PFSK-1 (cell line): ENCODE measurements around the gene NCOA3.

Experiments used
- FOXP2 ChIP-seq: optimal IDR thresholded peaks from 2 replicates; pipeline ENCODE3; 2011; ENCODE audit warnings: borderline replicate concordance, control low read depth, inconsistent platforms; ENCODE audit not compliant: insufficient read depth; ENCODE audit errors: extremely low read length, extremely low read depth
- POLR2AphosphoS5 ChIP-seq: IDR thresholded peaks from 2 replicates; pipeline ENCODE4 v1.6.1; 2012; ENCODE audit warnings: low read depth, mild to moderate bottlenecking, control low read depth, low read length, moderate library complexity
- REST ChIP-seq, 2 experiments: IDR thresholded peaks; 2 replicates each; pipeline versions ENCODE4 v1.6.1 to v1.8.0; 2011 to 2012; ENCODE audit warnings: low read depth in 2 of 2, low read length in 2 of 2, control low read depth in 1 of 2, inconsistent platforms in 1 of 2, mild to moderate bottlenecking in 1 of 2, moderate library complexity in 1 of 2; ENCODE audit not compliant: insufficient read depth in 1 of 2
- SIN3A ChIP-seq: IDR thresholded peaks from 2 replicates; pipeline ENCODE4 v1.6.1; 2012; ENCODE audit warnings: mild to moderate bottlenecking, low read length, moderate library complexity, borderline replicate concordance; ENCODE audit not compliant: insufficient read depth
- TAF1 ChIP-seq: IDR thresholded peaks from 2 replicates; pipeline ENCODE4 v1.6.1; 2012; ENCODE audit warnings: low read length, control low read depth, borderline replicate concordance; ENCODE audit not compliant: insufficient read depth

NCOA3 gene

GRCh38 chr20:47705497-47705856 lies 203.8 kb downstream of the NCOA3 start:
- TF ChIP-seq REST (IDR thresholded peaks at IDR 0.05; ENCODE audit: insufficient read depth in 1 of 2, low read depth in 2 of 2, low read length in 2 of 2) (no peak), POLR2AphosphoS5 (no peak), TAF1 (no peak), FOXP2 (no peak), SIN3A (no peak)

- TF ChIP-seq POLR2AphosphoS5 (no peak), SIN3A (no peak)
Observed at GRCh38 chr20:47706345-47706744, 204.7 kb downstream of the NCOA3 start.
